Caco-2 (cell line): Measurements from ENCODE around the gene NFATC2. TPM values are rescaled to one million over a fixed set of nuclear protein-coding genes. Genes with fewer than 3 reads are reported as not detected.

Experiments used
- BruUV-seq: library from RNA; stranded (reverse); fragments of 400-500 nt; replicated peaks from 2 replicates; lab custom pipeline; 2021; lab: Mats Ljungman, UMichigan
- CTCF ChIA-PET: fragments of 300-600 bp; sonication (Branson Sonifier 250); formaldehyde crosslinking; loops from one replicate; lab custom pipeline; 2022; ENCODE audit warnings: antibody characterized with exemption; lab: Charles Lee
- POLR2A ChIA-PET: fragments of 300-600 bp; sonication (Branson Sonifier 250); formaldehyde crosslinking; loops from one replicate; lab custom pipeline; 2022; ENCODE audit warnings: antibody characterized with exemption; lab: Charles Lee
- DNase-seq, 2 experiments: peaks; one replicate each; pipeline versions ENCODE4 v3.0.0 to v3.0.0-alpha.2; 2020 to 2022
- H3K27me3 ChIP-seq: replicated peaks from 2 replicates; pipeline ENCODE4 v1.6.0; 2011; ENCODE audit warnings: low read length; ENCODE audit not compliant: control insufficient read depth, insufficient read depth
- H3K36me3 ChIP-seq: 2 replicates; pipeline ENCODE4 v1.5.1; 2011; ENCODE audit warnings: low read length; ENCODE audit not compliant: control insufficient read depth, insufficient read depth
- H3K4me1 ChIP-seq: fragments of 250-450 bp; sonication (Bioruptor Pico); 2 replicates; pipeline ENCODE4 v1.5.1; 2020; ENCODE audit warnings: mild to moderate bottlenecking
- H3K4me3 ChIP-seq: 2 replicates; pipeline ENCODE4 v1.5.1; 2011; ENCODE audit warnings: low read depth, mild to moderate bottlenecking, control low read depth, low read length
- H3K9me3 ChIP-seq: fragments of 250-450 bp; sonication (Bioruptor Pico); 2 replicates; pipeline ENCODE4 v1.5.1; 2020; ENCODE audit warnings: mild to moderate bottlenecking, moderate library complexity
- H3K27ac Mint-ChIP-seq: one replicate; pipeline ENCODE4 v1.8.0; 2022; ENCODE audit warnings: mixed read lengths; ENCODE audit not compliant: unreplicated experiment
- H3K27me3 Mint-ChIP-seq: one replicate; pipeline ENCODE4 v1.8.0; 2022; ENCODE audit warnings: mixed read lengths; ENCODE audit not compliant: insufficient read depth, unreplicated experiment
- H3K36me3 Mint-ChIP-seq: one replicate; pipeline ENCODE4 v1.8.0; 2022; ENCODE audit warnings: mild to moderate bottlenecking, mixed read lengths; ENCODE audit not compliant: insufficient read depth, unreplicated experiment
- H3K4me1 Mint-ChIP-seq: one replicate; pipeline ENCODE4 v1.8.0; 2022; ENCODE audit warnings: low read depth, mixed read lengths; ENCODE audit not compliant: unreplicated experiment
- H3K4me3 Mint-ChIP-seq: one replicate; pipeline ENCODE4 v1.8.0; 2022; ENCODE audit warnings: mild to moderate bottlenecking, moderate library complexity, mixed read lengths; ENCODE audit not compliant: unreplicated experiment
- H3K9me3 Mint-ChIP-seq: one replicate; pipeline ENCODE4 v1.8.0; 2022; ENCODE audit warnings: mixed read lengths; ENCODE audit not compliant: unreplicated experiment
- CTCF ChIP-seq, 2 experiments: fragments of 200-600 bp in 1 of 2; IDR thresholded peaks; 1 replicate in 1 of 2; 2 replicates in 1 of 2; pipeline versions ENCODE4 v1.5.1 to v1.8.0; 2011 to 2022; ENCODE audit warnings: antibody characterized with exemption in 1 of 2, control low read depth in 1 of 2, inconsistent platforms in 1 of 2, low read depth in 1 of 2, low read length in 1 of 2, mild to moderate bottlenecking in 1 of 2, moderate library complexity in 1 of 2; ENCODE audit not compliant: insufficient read depth in 1 of 2, severe bottlenecking in 1 of 2, unreplicated experiment in 1 of 2
- intact Hi-C: fragments of 100-400 bp; cut with micrococcal nuclease; formaldehyde crosslinking; loops from one replicate; pipeline ENCODE4 v1.10.0; 2022; ENCODE audit not compliant: unreplicated experiment
- total RNA-seq: library from RNA; stranded (reverse); gene quantifications from 2 replicates; pipeline ENCODE4 v1.2.3, GENCODE V29; 2022

The NFATC2 gene
- total RNA-seq, 1 experiment from 2014 or later, result 20.8 TPM

- no peaks in the 10 kb centered on the region for H3K36me3 Mint-ChIP-seq
- Histone ChIP-seq H3K9me3 (0 out of 2 replicates have a peak, but pooled peaks cover 3% of the 10 kb centered on the region), H3K36me3 (no peaks in the 10 kb centered on the region), H3K27me3 (peaks cover 2% of the 10 kb centered on the region; the same call in 1 of the 2 replicates), H3K4me1 (no peaks in the 10 kb centered on the region), H3K4me3 (no peak overlapping the region)
- ChIA-PET POLR2A (no interaction called here), CTCF (no interaction called here)
- TF ChIP-seq CTCF (IDR thresholded peaks at IDR 0.05; ENCODE audit: insufficient read depth in 1 of 2, low read depth in 1 of 2, low read length in 1 of 2, severe bottlenecking in 1 of 2, unreplicated experiment in 1 of 2), result no peak
- H3K9me3 Mint-ChIP-seq, result peaks cover 13% of the 10 kb centered on the region
- H3K27me3 Mint-ChIP-seq, result peaks cover 16% of the 10 kb centered on the region
- H3K27ac Mint-ChIP-seq, result no peak overlapping the region
- no peak for DNase-seq
- BruUV-seq, result no TSS peak
- no peak overlapping the region for H3K4me3 Mint-ChIP-seq
- no peaks in the 10 kb centered on the region for H3K4me1 Mint-ChIP-seq
- intact Hi-C loops, result no loop called here
These were observed 184.3 kb downstream of the NFATC2 start for GRCh38 chr20:51358032-51358724.

DNA sequence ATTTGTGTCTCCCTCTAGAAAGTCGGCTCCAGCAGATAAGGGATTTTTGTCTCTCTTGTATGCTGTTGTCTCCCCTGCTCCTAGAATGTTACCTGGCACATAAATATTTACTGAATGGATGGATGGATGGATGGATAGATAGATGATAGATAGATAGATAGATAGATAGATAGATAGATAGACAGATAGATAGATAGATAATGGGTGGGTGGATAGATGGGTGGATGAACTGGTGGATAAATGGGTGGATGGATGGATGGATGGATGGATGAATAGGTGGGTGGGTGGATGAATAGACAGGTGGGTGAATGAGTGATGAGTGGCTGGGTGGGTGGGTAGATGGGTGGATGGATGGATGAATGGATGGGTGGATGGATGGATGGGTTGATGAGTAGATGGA is 185.0 kb downstream of the NFATC2 start:
- no peak for TF ChIP-seq CTCF (IDR thresholded peaks at IDR 0.05; ENCODE audit: insufficient read depth in 1 of 2, low read depth in 1 of 2, low read length in 1 of 2, severe bottlenecking in 1 of 2, unreplicated experiment in 1 of 2)
- H3K27me3 ChIP-seq, result peaks cover 2% of the 10 kb centered on the region; the same call in 1 of the 2 replicates
- DNase-seq, result no peak
- ChIA-PET CTCF (no interaction called here), POLR2A (no interaction called here)
- H3K36me3 Mint-ChIP-seq, result no peaks in the 10 kb centered on the region
- H3K4me1 Mint-ChIP-seq, result no peaks in the 10 kb centered on the region
- no peaks in the 10 kb centered on the region for H3K9me3 ChIP-seq
- H3K4me1 ChIP-seq, result no peaks in the 10 kb centered on the region
- H3K27me3 Mint-ChIP-seq, result peaks cover 16% of the 10 kb centered on the region
- intact Hi-C loops, result no loop called here
- no TSS peak for BruUV-seq
- H3K4me3 ChIP-seq, result no peak overlapping the region
- H3K9me3 Mint-ChIP-seq, result peaks cover 10% of the 10 kb centered on the region
- H3K27ac Mint-ChIP-seq, result no peak overlapping the region
- no peaks in the 10 kb centered on the region for H3K36me3 ChIP-seq
- H3K4me3 Mint-ChIP-seq, result no peak overlapping the region

DNA sequence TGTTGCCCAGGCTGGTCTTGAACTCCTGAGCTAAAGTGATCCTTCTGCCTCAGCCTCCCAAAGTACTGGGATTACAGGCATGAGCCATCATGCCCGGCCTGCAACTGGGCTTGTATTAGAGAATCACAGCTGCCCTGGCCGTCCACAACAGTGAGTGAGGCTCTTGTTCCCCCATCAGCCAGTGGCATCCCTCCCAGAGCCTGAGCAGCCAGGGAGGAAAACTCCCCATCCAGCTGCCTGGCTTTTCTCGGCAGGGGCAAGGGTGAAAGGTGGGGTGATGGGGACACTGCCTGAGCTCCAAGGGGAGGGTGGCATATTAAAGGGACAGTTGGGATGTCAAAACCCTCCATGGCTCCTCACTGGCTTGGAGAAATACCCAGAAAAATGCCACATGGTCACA is 185.6 kb downstream of the NFATC2 start:
- POLR2A ChIA-PET, result no interaction called here
- no peaks in the 10 kb centered on the region for H3K4me1 ChIP-seq

More for the DNA sequence above, 185.6 kb downstream of the NFATC2 start:
- Histone ChIP-seq H3K9me3 (no peaks in the 10 kb centered on the region), H3K36me3 (no peaks in the 10 kb centered on the region), H3K27me3 (peaks cover 2% of the 10 kb centered on the region; the same call in 1 of the 2 replicates), H3K4me3 (no peak overlapping the region)
- intact Hi-C loops, result no loop called here
- Mint-ChIP-seq H3K27ac (no peak overlapping the region), H3K9me3 (peaks cover 10% of the 10 kb centered on the region), H3K4me1 (no peaks in the 10 kb centered on the region), H3K27me3 (peaks cover 16% of the 10 kb centered on the region), H3K36me3 (no peaks in the 10 kb centered on the region), H3K4me3 (no peak overlapping the region)
- TF ChIP-seq CTCF (IDR thresholded peaks at IDR 0.05; ENCODE audit: insufficient read depth in 1 of 2, low read depth in 1 of 2, low read length in 1 of 2, severe bottlenecking in 1 of 2, unreplicated experiment in 1 of 2), result no peak
- no peak for DNase-seq
- no TSS peak for BruUV-seq
- CTCF ChIA-PET, result no interaction called here
